ENCODE measurements around the gene PDSS2. TPM values are rescaled to one million over a fixed set of nuclear protein-coding genes. Genes with fewer than 3 reads are reported as not detected.
"Not testable (repeated sequence)": the region's sequence is repeated elsewhere in the genome, so short reads cannot be mapped to it uniquely, and the experiment has no call there.

Gene PDSS2
- total and polyA plus RNA-seq, 12 donors = 6.4 to 39.8 (median 27.6) TPM

DNA sequence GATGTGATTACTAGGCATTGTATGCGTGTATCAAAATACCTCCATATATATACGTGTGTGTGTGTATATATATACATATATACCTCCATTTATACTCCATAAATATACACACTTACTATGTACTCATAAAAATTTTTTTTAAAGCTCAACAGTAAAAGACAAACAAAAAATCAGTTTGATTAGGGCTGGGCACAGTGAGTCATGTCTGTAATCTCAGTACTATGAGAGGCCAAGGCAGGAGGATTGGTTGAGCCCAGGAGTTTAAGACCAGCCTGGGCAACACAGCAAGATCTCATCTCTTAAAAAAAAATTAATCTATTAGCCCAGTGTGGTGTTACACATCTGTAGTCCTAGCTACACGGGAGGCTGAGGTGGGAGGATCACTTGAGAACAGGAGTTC lies 24.6 kb downstream of the PDSS2 start:
- no peaks in the 10 kb centered on the region for H3K27me3 ChIP-seq

DNA sequence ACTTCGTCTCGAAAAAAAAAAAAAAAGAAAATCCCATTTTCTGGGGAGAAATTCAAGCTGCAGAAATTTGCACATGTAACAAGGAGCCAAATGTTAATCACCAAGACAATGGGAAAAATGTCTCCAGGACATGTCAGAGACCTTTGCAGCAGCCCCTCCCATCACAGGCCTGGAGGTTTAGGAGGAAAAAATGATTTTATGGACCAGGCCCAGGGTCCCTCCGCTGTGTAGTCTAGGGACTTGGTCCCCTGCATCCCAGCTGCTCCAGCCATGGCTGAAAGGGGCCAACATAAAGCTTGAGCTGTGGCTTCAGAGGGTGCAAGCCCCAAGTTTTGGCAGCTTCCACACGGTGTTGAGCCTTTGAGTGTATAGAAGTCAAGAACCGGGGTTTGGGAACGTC lies 33.4 kb downstream of the PDSS2 start:
- intact Hi-C loops (cut with DNase I); H3K27me3 ChIP-seq; H3K4me1 ChIP-seq (replicated peaks in 1 of 2); H3K27ac ChIP-seq; H3K36me3 ChIP-seq (replicated peaks in 1 of 2); H3K9me3 ChIP-seq (replicated peaks in 1 of 3); DNase-seq; H3K4me3 ChIP-seq: not testable (repeated sequence)
- WGBS, 4 donors = 63 to 93% (median 64%) methylated on average over 6 of the region's 6 CpGs

More for the DNA sequence above, 24.6 kb downstream of the PDSS2 start:
- intact Hi-C loops (cut with DNase I) = no loop called here
- no peak for DNase-seq
- Histone ChIP-seq H3K4me3 (no peak overlapping the region), H3K4me1 (replicated peaks in 1 of 2) (peaks cover 0 to 11% of the 10 kb centered on the region in 2 donors), H3K36me3 (replicated peaks in 1 of 2) (no peaks in the 10 kb centered on the region), H3K9me3 (replicated peaks in 1 of 3) (no peaks in the 10 kb centered on the region), H3K27ac (no peak overlapping the region)
- TF ChIP-seq, protein P1, sequence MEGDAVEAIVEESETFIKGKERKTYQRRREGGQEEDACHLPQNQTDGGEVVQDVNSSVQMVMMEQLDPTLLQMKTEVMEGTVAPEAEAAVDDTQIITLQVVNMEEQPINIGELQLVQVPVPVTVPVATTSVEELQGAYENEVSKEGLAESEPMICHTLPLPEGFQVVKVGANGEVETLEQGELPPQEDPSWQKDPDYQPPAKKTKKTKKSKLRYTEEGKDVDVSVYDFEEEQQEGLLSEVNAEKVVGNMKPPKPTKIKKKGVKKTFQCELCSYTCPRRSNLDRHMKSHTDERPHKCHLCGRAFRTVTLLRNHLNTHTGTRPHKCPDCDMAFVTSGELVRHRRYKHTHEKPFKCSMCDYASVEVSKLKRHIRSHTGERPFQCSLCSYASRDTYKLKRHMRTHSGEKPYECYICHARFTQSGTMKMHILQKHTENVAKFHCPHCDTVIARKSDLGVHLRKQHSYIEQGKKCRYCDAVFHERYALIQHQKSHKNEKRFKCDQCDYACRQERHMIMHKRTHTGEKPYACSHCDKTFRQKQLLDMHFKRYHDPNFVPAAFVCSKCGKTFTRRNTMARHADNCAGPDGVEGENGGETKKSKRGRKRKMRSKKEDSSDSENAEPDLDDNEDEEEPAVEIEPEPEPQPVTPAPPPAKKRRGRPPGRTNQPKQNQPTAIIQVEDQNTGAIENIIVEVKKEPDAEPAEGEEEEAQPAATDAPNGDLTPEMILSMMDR (IDR thresholded peaks at IDR 0.05) = no peak
- no peak for TF ChIP-seq POLR2A (IDR thresholded peaks at IDR 0.05)
- 96 to 100% (median 98%) methylated on average over 3 of the region's 3 CpGs for WGBS, 4 donors

DNA sequence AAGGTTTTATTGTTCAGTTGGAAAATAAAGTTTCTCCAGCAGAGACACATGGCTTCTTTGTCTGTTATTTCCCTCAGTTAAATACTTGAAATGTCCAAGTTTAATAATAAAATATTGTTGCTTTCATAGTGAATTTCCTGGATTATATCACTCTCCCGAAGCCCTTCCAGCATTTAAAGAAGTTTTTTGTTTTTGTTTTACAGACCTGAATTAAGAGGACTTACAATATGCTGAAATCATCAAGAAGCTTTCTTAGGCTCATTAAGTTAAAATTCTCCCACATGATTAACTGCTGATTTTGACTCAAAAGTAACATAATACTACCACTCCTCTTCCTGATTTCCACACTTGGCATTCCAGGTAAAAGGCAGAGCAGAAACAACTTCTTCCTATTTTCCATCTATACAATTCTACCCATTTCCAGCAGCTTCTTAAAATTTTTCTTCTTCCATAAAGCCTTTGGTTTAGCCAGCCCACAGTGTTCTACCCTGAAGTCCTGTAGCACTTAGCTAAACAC lies 35.8 kb downstream of the PDSS2 start:
- Histone ChIP-seq H3K4me1 (replicated peaks in 1 of 2) (peaks cover 0 to 9% of the 10 kb centered on the region in 2 donors), H3K9me3 (replicated peaks in 1 of 3) (peaks cover 0 to 4% (median 0%) of the 10 kb centered on the region in 3 donors), H3K4me3 (no peak overlapping the region), H3K27ac (no peak overlapping the region), H3K27me3 (no peaks in the 10 kb centered on the region), H3K36me3 (replicated peaks in 1 of 2) (no peaks in the 10 kb centered on the region)
- no peak for TF ChIP-seq POLR2A (IDR thresholded peaks at IDR 0.05)
- TF ChIP-seq, protein P1 (IDR thresholded peaks at IDR 0.05) = no peak
- no peak for DNase-seq
- intact Hi-C loops (cut with DNase I) = no loop called here
- 29 to 60% (median 53%) methylated on average over 1 of the region's 1 CpG for WGBS, 4 donors

DNA sequence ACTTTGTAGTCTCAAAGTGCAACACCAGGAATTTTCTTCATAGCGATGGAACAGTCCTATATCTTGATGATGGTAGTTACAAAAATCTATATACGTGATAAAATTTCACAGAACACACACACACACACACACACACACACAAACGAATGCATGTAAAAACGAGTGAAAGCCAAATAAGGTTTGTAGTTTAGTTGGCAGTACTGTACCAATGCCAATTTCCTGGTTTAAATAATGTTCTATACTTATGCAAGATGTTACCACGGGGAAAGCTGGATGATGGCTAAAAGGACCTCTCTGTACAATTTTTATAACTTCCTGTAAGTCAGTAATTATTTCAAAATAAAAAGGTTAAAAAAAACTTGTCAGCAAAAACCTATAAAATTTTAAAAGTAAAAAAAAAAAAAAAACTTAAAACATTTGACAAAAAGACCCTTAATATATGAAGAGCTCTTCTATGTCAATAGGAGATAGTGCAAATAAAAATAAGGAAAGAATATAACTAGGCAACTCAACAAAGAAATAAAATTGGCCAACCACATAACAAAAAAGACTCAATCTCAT lies 37.6 kb downstream of the PDSS2 start:
- H3K36me3 ChIP-seq (replicated peaks in 1 of 2) = no peaks in the 10 kb centered on the region
- WGBS, 4 donors = 74 to 80% (median 78%) methylated on average over 5 of the region's 5 CpGs
- intact Hi-C loops (cut with DNase I) = no loop called here
- H3K27ac ChIP-seq = no peak overlapping the region
- H3K4me1 ChIP-seq (replicated peaks in 1 of 2) = peaks cover 0 to 9% of the 10 kb centered on the region in 2 donors
- H3K4me3 ChIP-seq = no peak overlapping the region
- no peaks in the 10 kb centered on the region for H3K9me3 ChIP-seq (replicated peaks in 1 of 3)
- TF ChIP-seq, protein P1 (IDR thresholded peaks at IDR 0.05) = no peak
- TF ChIP-seq POLR2A (IDR thresholded peaks at IDR 0.05) = no peak
- no peaks in the 10 kb centered on the region for H3K27me3 ChIP-seq
- DNase-seq = no peak

DNA sequence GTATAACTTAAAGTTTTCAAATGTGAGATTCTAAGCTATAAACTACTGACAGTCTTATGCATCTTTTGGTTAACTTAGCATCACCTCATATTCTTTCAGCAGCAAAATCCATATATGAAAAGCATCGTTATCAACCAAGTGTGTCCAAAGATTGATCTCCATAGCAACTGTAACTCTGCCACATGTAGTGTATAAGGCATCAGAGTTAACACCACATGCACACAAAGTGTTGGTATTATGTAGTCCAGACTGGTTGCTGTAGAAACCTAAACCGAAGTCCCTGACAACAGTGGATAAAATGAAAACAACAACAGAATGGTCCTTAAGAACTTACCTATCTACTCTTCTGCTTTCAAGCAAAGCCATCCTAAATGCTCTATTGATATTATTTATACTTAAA lies 39.6 kb downstream of the PDSS2 start:
- Histone ChIP-seq H3K27ac (no peak overlapping the region), H3K4me1 (replicated peaks in 1 of 2) (peaks cover 0 to 9% of the 10 kb centered on the region in 2 donors), H3K4me3 (no peak overlapping the region), H3K36me3 (replicated peaks in 1 of 2) (no peaks in the 10 kb centered on the region), H3K27me3 (no peaks in the 10 kb centered on the region), H3K9me3 (replicated peaks in 1 of 3) (no peaks in the 10 kb centered on the region)
- no peak for TF ChIP-seq POLR2A (IDR thresholded peaks at IDR 0.05)
- no peak for DNase-seq
- intact Hi-C loops (cut with DNase I) = no loop called here
- WGBS, 4 donors = 78 to 91% (median 87%) methylated on average over 2 of the region's 2 CpGs
